Gastrocnemius medialis (tissue), 4 donors: ENCODE data around the gene CDH16. TPM values are rescaled to one million over a fixed set of nuclear protein-coding genes. Genes with fewer than 3 reads are reported as not detected.

Experiments
- ATAC-seq, 2 donors: fragments of 150-250 bp; one replicate each; pipeline ENCODE4 v1.9.1; 2016
- DNase-seq, 2 donors: peaks; one replicate each; pipeline ENCODE4 v3.0.0-alpha.2; 2019
- H3K27ac ChIP-seq, 4 donors: fragments of 200-600 bp; sonication (generic); 1 replicate in 1 of 4; 2 replicates in 3 of 4; pipeline ENCODE4 v1.5.1; 2016 to 2018; ENCODE audit warnings: mild to moderate bottlenecking in 2 of 4, moderate library complexity in 1 of 4
- H3K27me3 ChIP-seq, 3 donors: fragments of 200-600 bp; sonication (generic) in 2 of 3; 1 replicate in 1 of 3; 2 replicates in 2 of 3; pipeline versions ENCODE4 v1.5.1 to v1.6.0; 2016 to 2019; ENCODE audit warnings: mild to moderate bottlenecking in 1 of 3, moderate library complexity in 1 of 3
- H3K36me3 ChIP-seq, 2 donors: fragments of 200-600 bp; sonication (generic) in 1 of 2; one replicate each; pipeline ENCODE4 v1.5.1; 2017 to 2018
- H3K4me1 ChIP-seq, 2 donors: fragments of 200-600 bp; sonication (generic) in 1 of 2; one replicate each; pipeline ENCODE4 v1.5.1; 2016 to 2017; ENCODE audit warnings: mild to moderate bottlenecking in 2 of 2
- H3K4me3 ChIP-seq, 4 donors: fragments of 200-600 bp; sonication (generic) in 3 of 4; 1 replicate in 1 of 4; 2 replicates in 3 of 4; pipeline ENCODE4 v1.5.1; 2016 to 2019; ENCODE audit warnings: mild to moderate bottlenecking in 2 of 4
- H3K9me3 ChIP-seq, 3 donors: fragments of 200-600 bp; sonication (generic) in 2 of 3; 1 replicate in 1 of 3; 2 replicates in 2 of 3; pipeline ENCODE4 v1.5.1; 2016 to 2019
- CTCF ChIP-seq, 5 experiments: fragments of 450-650 bp in 3 of 5; fragments of 200-600 bp in 2 of 5; sonication (generic) in 2 of 5; IDR thresholded peaks in 4 of 5; conservative IDR thresholded peaks in 1 of 5; 1 replicate in 4 of 5; 2 replicates in 1 of 5; pipeline ENCODE4 v1.5.1; 2016 to 2019; ENCODE audit warnings: antibody characterized with exemption in 5 of 5, mild to moderate bottlenecking in 3 of 5, moderate library complexity in 3 of 5
- POLR2A ChIP-seq, 2 donors: fragments of 450-650 bp; IDR thresholded peaks; one replicate each; pipeline ENCODE4 v1.6.1; 2017; ENCODE audit warnings: antibody characterized with exemption in 2 of 2, mild to moderate bottlenecking in 2 of 2, moderate library complexity in 2 of 2
- in situ Hi-C, 4 donors: fragments of 200-750 bp; cut with MboI; loops; one replicate each; pipeline versions ENCODE4 v1.15.0 to v1.8.0; 2017; ENCODE audit warnings: low sequenced_read_pairs in 4 of 4
- intact Hi-C: fragments of 100-400 bp; cut with DNase I; formaldehyde crosslinking; loops from one replicate; pipeline ENCODE4 v1.15.1; 2023; ENCODE audit warnings: low total_unique reads
- total RNA-seq, 4 donors: library from RNA; depleted of rRNA; stranded (reverse); fragments of >200 nt; gene quantifications; one replicate each; pipeline versions ENCODE4 v1.1.0 to v1.2.3, GENCODE V29; 2016

The CDH16 gene
- total RNA-seq, 4 donors from 2014 or later: 0.10 to 0.87 (median 0.16) TPM; not detected in 1

DNA sequence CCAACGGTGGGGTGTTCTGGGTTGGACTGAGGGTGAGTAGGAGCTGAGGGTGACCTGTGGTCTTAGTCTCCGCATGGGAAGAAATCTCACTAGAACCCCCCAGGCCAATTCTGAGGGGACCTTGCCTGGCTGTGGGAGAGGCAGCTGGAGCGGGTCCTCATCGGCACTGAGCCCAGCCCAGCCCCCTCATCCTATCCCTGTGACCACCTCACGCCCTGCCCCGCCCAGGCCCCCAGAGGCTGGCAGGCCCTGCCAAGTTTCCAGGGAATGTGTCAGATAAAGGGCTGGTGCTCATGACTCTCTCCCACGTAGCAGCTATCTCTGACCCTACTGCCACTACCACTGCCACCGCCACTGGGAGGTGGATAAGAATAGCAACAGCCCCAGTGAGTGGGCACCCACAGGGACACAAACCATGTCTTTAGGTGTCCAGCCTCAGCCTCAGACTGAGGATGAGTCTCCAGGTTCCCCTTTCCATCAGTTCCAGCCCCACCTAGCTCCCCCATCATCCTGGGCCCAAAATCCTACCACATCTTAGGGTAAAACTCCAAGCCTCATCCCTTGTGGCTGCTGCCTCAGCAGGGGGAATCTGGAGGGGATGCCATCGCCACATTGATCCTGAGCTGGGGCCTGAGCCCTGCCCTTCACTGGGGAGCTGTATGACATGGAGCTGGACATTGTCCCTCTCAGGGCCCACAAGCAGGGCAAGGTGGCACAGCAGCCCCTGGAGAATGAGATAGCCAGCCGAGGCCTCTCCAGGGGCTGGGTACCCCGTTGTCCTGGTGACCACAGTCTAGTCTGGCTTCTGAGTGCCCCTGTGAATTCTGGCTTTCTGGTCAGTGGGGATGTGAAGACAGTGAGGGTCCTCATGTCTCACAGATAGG lies 14.9 kb downstream of the CDH16 start:
- intact Hi-C loops (no loop called here), in situ Hi-C loops (no loop called here)
- H3K36me3 ChIP-seq: no peaks in the 10 kb centered on the region
- no peak overlapping the region for H3K4me3 ChIP-seq
- DNase-seq: no peak
- peak overlapping the region; percentile 85 to 98 (median 96) for H3K27ac ChIP-seq
- H3K27me3 ChIP-seq: no peaks in the 10 kb centered on the region
- H3K9me3 ChIP-seq: no peaks in the 10 kb centered on the region
- TF ChIP-seq CTCF (IDR thresholded peaks at IDR 0.05 in 4 of 5, conservative IDR thresholded peaks at IDR 0.05 in 1 of 5): no peak
- TF ChIP-seq POLR2A (IDR thresholded peaks at IDR 0.05): no peak
- peaks cover 57 to 64% of the 10 kb centered on the region in 2 donors for H3K4me1 ChIP-seq
- ATAC-seq: no peak

GRCh38 chr16:66902648-66903543 lies 15.8 kb downstream of the CDH16 start:
- intact Hi-C loops (no loop called here), in situ Hi-C loops (no loop called here)
- H3K4me1 ChIP-seq: peaks cover 63 to 70% of the 10 kb centered on the region in 2 donors
- no peak for DNase-seq
- TF ChIP-seq POLR2A (IDR thresholded peaks at IDR 0.05) (peak in 1 of 2 donors; percentile 15), CTCF (IDR thresholded peaks at IDR 0.05 in 4 of 5, conservative IDR thresholded peaks at IDR 0.05 in 1 of 5) (peak in 1 of 5 experiments; percentile 42)
- no peaks in the 10 kb centered on the region for H3K27me3 ChIP-seq
- H3K9me3 ChIP-seq: no peaks in the 10 kb centered on the region
- ATAC-seq: no peak
- H3K36me3 ChIP-seq: no peaks in the 10 kb centered on the region
- no peak overlapping the region for H3K4me3 ChIP-seq
- peak overlapping the region; percentile 85 to 98 (median 96) for H3K27ac ChIP-seq

GRCh38 chr16:66901626-66902025 lies 17.1 kb downstream of the CDH16 start:
- DNase-seq (peak; percentile 84 to 94), ATAC-seq (peak; percentile 32 to 46)
- no peaks in the 10 kb centered on the region for H3K27me3 ChIP-seq
- H3K4me3 ChIP-seq: no peak overlapping the region
- in situ Hi-C loops (no loop called here), intact Hi-C loops (no loop called here)
- peak overlapping the region; percentile 85 to 98 (median 96) for H3K27ac ChIP-seq
- no peak for TF ChIP-seq CTCF (IDR thresholded peaks at IDR 0.05 in 4 of 5, conservative IDR thresholded peaks at IDR 0.05 in 1 of 5)
- peak; percentile 21 to 29 for TF ChIP-seq POLR2A (IDR thresholded peaks at IDR 0.05)
- H3K36me3 ChIP-seq: no peaks in the 10 kb centered on the region
- no peaks in the 10 kb centered on the region for H3K9me3 ChIP-seq
- H3K4me1 ChIP-seq: peaks cover 65 to 72% of the 10 kb centered on the region in 2 donors

DNA sequence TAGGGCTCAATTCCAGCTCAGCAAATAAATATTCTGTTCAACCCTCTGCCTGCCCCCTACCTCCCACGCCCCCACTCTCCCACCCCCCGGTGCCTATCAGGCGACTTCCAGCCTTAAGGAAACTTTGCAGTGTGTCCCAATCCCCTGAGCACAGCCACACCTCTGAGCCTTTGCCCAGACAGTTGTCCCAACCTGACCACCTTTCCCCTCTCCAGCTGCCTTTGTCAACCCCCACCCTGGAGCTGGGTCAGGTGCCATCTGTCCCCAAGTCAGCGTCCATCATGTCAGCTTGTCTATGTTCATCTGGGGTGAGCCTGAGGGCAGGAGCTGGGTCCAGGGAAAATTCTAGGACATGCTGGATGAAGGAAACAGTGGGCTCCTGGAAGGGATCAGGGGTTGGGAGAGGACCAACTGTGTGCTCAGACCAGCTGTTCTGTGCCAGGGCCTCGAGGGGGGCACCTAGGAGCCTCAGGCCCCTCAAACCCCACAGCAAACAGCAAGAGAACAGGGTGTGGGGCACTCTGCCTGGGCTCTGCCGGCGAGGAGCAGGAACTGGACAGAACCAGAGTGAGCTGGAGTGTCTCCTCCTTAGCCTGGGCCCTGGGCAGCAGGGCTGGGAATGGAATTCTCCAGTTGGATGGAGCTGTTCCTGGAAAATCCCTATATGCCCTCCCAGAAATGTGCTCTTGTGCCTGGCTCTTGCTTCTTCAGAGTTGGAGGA lies 17.8 kb downstream of the CDH16 start:
- in situ Hi-C loops: no loop called here
- peak; percentile 61 to 64 for ATAC-seq
- H3K4me1 ChIP-seq: peaks cover 65 to 72% of the 10 kb centered on the region in 2 donors

More for the DNA sequence above, 17.8 kb downstream of the CDH16 start:
- TF ChIP-seq POLR2A (IDR thresholded peaks at IDR 0.05): no peak
- no peak for TF ChIP-seq CTCF (IDR thresholded peaks at IDR 0.05 in 4 of 5, conservative IDR thresholded peaks at IDR 0.05 in 1 of 5)
- Histone ChIP-seq H3K27ac (peak overlapping the region; percentile 85 to 98 (median 96)), H3K27me3 (no peaks in the 10 kb centered on the region), H3K4me3 (peak overlapping the region in 2 of 4 donors; percentile 11 to 13), H3K9me3 (no peaks in the 10 kb centered on the region), H3K36me3 (no peaks in the 10 kb centered on the region)
- peak; percentile 87 to 97 for DNase-seq
- intact Hi-C loops: loop anchor here (1.0 kb wide), 2 partner anchors 27 to 48 kb away; no protein-coding TSS in a partner anchor
